Astrocyte (in vitro differentiated cells and primary cell): ENCODE results near the gene SAMSN1. TPM values are rescaled to one million over a fixed set of nuclear protein-coding genes. Genes with fewer than 3 reads are reported as not detected.

Experiments used
- DNase-seq: peaks from one replicate; pipeline ENCODE4 v3.0.0-alpha.2; 2010; ENCODE audit warnings: low read depth
- FAIRE-seq: peaks from 2 replicates; lab custom pipeline; 2011; peaks lifted over from hg19 to GRCh38; lab: Jason Lieb, UNC
- H2AFZ ChIP-seq: 2 replicates; pipeline ENCODE4 v1.6.0; 2012; ENCODE audit warnings: low read depth, low read length, inconsistent platforms
- H3K27ac ChIP-seq: 2 replicates; pipeline ENCODE4 v1.5.1; 2011; ENCODE audit warnings: low read depth, low read length, inconsistent platforms
- H3K27me3 ChIP-seq: 2 replicates; pipeline ENCODE4 v1.6.0; 2011; ENCODE audit warnings: low read length, inconsistent platforms; ENCODE audit not compliant: insufficient read depth
- H3K36me3 ChIP-seq: 2 replicates; pipeline ENCODE4 v1.5.1; 2011; ENCODE audit warnings: low read length, inconsistent platforms; ENCODE audit not compliant: insufficient read depth
- H3K4me1 ChIP-seq: 2 replicates; pipeline ENCODE4 v1.5.1; 2011; ENCODE audit warnings: low read length, inconsistent platforms; ENCODE audit not compliant: insufficient read depth
- H3K4me2 ChIP-seq: 2 replicates; pipeline ENCODE4 v1.6.0; 2012; ENCODE audit warnings: low read length, inconsistent platforms
- H3K4me3 ChIP-seq: 2 replicates; pipeline ENCODE4 v1.5.1; 2011; ENCODE audit warnings: low read depth, mild to moderate bottlenecking, low read length, inconsistent platforms; ENCODE audit not compliant: insufficient read depth
- H3K79me2 ChIP-seq: 2 replicates; pipeline ENCODE4 v1.6.0; 2012; ENCODE audit warnings: mild to moderate bottlenecking, low read length, inconsistent platforms; ENCODE audit not compliant: insufficient read depth
- H3K9ac ChIP-seq: 2 replicates; pipeline ENCODE4 v1.6.0; 2012; ENCODE audit warnings: mild to moderate bottlenecking, low read length, inconsistent platforms
- H3K9me3 ChIP-seq: 2 replicates; pipeline ENCODE4 v1.5.1; 2012; ENCODE audit warnings: low read depth, mild to moderate bottlenecking, low read length, inconsistent platforms; ENCODE audit not compliant: insufficient read depth
- H4K20me1 ChIP-seq: 2 replicates; pipeline ENCODE4 v1.6.0; 2012; ENCODE audit warnings: low read length, inconsistent platforms; ENCODE audit not compliant: insufficient read depth
- H3K27ac Mint-ChIP-seq: one replicate; pipeline ENCODE4 v1.8.0; 2021; ENCODE audit warnings: mild to moderate bottlenecking, mixed read lengths; ENCODE audit not compliant: unreplicated experiment
- H3K27me3 Mint-ChIP-seq: one replicate; pipeline ENCODE4 v1.8.0; 2021; ENCODE audit warnings: low read depth, mixed read lengths; ENCODE audit not compliant: unreplicated experiment
- H3K36me3 Mint-ChIP-seq: one replicate; pipeline ENCODE4 v1.8.0; 2021; ENCODE audit warnings: low read depth, mixed read lengths; ENCODE audit not compliant: unreplicated experiment
- H3K4me1 Mint-ChIP-seq: one replicate; pipeline ENCODE4 v1.8.0; 2021; ENCODE audit warnings: low read depth, mixed read lengths; ENCODE audit not compliant: unreplicated experiment
- H3K4me3 Mint-ChIP-seq: one replicate; pipeline ENCODE4 v1.8.0; 2021; ENCODE audit warnings: mild to moderate bottlenecking, moderate library complexity, mixed read lengths; ENCODE audit not compliant: unreplicated experiment
- H3K9me3 Mint-ChIP-seq: one replicate; pipeline ENCODE4 v1.8.0; 2021; ENCODE audit warnings: mild to moderate bottlenecking, mixed read lengths; ENCODE audit not compliant: unreplicated experiment
- CTCF ChIP-seq: IDR thresholded peaks from 2 replicates; pipeline ENCODE4 v1.5.1; 2011; ENCODE audit warnings: low read depth, mild to moderate bottlenecking, inconsistent platforms, low read length, moderate library complexity; ENCODE audit not compliant: insufficient read depth
- EZH2 ChIP-seq: IDR thresholded peaks from 2 replicates; pipeline ENCODE4 v1.6.1; 2012; ENCODE audit warnings: mild to moderate bottlenecking, low read length, inconsistent platforms; ENCODE audit not compliant: insufficient read depth
- total RNA-seq: library from RNA; stranded (reverse); gene quantifications from 2 replicates; pipeline ENCODE4 v1.2.1, GENCODE V29; 2021

Gene SAMSN1
- total RNA-seq, 1 donor from 2014 or later = 0.09 TPM

- H2AFZ ChIP-seq = no peak overlapping the region
- no peak overlapping the region for H3K27ac Mint-ChIP-seq
Observed at GRCh38 chr21:14567331-14568279, 21.5 kb upstream of the SAMSN1 start.

GRCh38 chr21:14566894-14567293 lies 20.8 kb upstream of the SAMSN1 start:
- Histone ChIP-seq H4K20me1 (no peaks in the 10 kb centered on the region), H3K4me2 (no peak overlapping the region), H2AFZ (no peak overlapping the region), H3K36me3 (no peaks in the 10 kb centered on the region), H3K79me2 (no peaks in the 10 kb centered on the region), H3K27me3 (no peaks in the 10 kb centered on the region), H3K27ac (no peak overlapping the region), H3K4me1 (no peaks in the 10 kb centered on the region), H3K4me3 (no peak overlapping the region), H3K9ac (no peak overlapping the region), H3K9me3 (no peaks in the 10 kb centered on the region)
- Mint-ChIP-seq H3K27ac (no peak overlapping the region), H3K27me3 (no peaks in the 10 kb centered on the region), H3K4me3 (no peak overlapping the region), H3K36me3 (no peaks in the 10 kb centered on the region), H3K9me3 (no peaks in the 10 kb centered on the region), H3K4me1 (no peaks in the 10 kb centered on the region)
- DNase-seq = no peak
- TF ChIP-seq CTCF (no peak), EZH2 (no peak)
- FAIRE-seq = no peak

More at GRCh38 chr21:14567331-14568279, 21.5 kb upstream of the SAMSN1 start:
- DNase-seq = no peak
- Mint-ChIP-seq H3K9me3 (no peaks in the 10 kb centered on the region), H3K4me1 (no peaks in the 10 kb centered on the region), H3K27me3 (no peaks in the 10 kb centered on the region), H3K4me3 (no peak overlapping the region), H3K36me3 (no peaks in the 10 kb centered on the region)
- Histone ChIP-seq H3K27ac (no peak overlapping the region), H3K36me3 (no peaks in the 10 kb centered on the region), H3K27me3 (no peaks in the 10 kb centered on the region), H3K9ac (no peak overlapping the region), H3K4me2 (no peak overlapping the region), H3K4me3 (no peak overlapping the region), H4K20me1 (no peaks in the 10 kb centered on the region), H3K9me3 (no peaks in the 10 kb centered on the region), H3K79me2 (no peaks in the 10 kb centered on the region), H3K4me1 (no peaks in the 10 kb centered on the region)
- FAIRE-seq = no peak
- TF ChIP-seq CTCF = no peak
- no peak for TF ChIP-seq EZH2

- TF ChIP-seq CTCF (no peak), EZH2 (no peak)
- Histone ChIP-seq H3K79me2 (no peaks in the 10 kb centered on the region), H4K20me1 (no peaks in the 10 kb centered on the region), H3K4me3 (no peak overlapping the region), H3K9me3 (no peaks in the 10 kb centered on the region), H3K36me3 (no peaks in the 10 kb centered on the region), H2AFZ (no peak overlapping the region), H3K27me3 (no peaks in the 10 kb centered on the region), H3K27ac (no peak overlapping the region), H3K4me2 (no peak overlapping the region), H3K4me1 (no peaks in the 10 kb centered on the region), H3K9ac (no peak overlapping the region)
- Mint-ChIP-seq H3K4me1 (no peaks in the 10 kb centered on the region), H3K27me3 (no peaks in the 10 kb centered on the region), H3K9me3 (peaks cover 4% of the 10 kb centered on the region), H3K4me3 (no peak overlapping the region), H3K36me3 (no peaks in the 10 kb centered on the region), H3K27ac (no peak overlapping the region)
- FAIRE-seq = no peak
- DNase-seq = no peak
Observed at GRCh38 chr21:14562959-14563358, 16.8 kb upstream of the SAMSN1 start.
